ENCODE data around the gene TRIM31. TPM values are rescaled to one million over a fixed set of nuclear protein-coding genes. Genes with fewer than 3 reads are reported as not detected.

Gene TRIM31
- polyA plus RNA-seq (2011; rRNA removed), result 2.9 and 4.0 TPM in 2 replicates
- polyA plus RNA-seq (2012; cell fraction: cytosol; rRNA removed), result 0.74 and 0.76 TPM in 2 replicates
- 1.1 and 1.6 TPM in 2 replicates for polyA plus RNA-seq (2012; cell fraction: nucleus; rRNA removed)
- polyA plus RNA-seq (2017; fragmentation: RNase III; extraction: RNeasy Plus Mini Kit Qiagen cat#74134 plus additional on column Dnase treatment), result 3.1 to 3.3 TPM (median 3.2 TPM) in 3 replicates
- 0.73 and 2.1 TPM in 2 replicates for polyA minus RNA-seq (2011; rRNA and poly(A)+ RNA removed)

GRCh38 chr6:30113003-30113759, at the start of gene TRIM31:
TSS of gene TRIM31 (minus strand) at chr6:30113090. CDS start at chr6:30112805, 285 bp downstream.
- 37% methylated on average over 3 of the region's 3 CpGs for WGBS (ENCODE audit: missing lambda C conversion rate)
- Histone ChIP-seq H3K4me3 (peak within 1 kb of the TSS; percentile 17; the same call in 2 of the 3 replicates), H3K4me1 (peaks cover 29% of the 10 kb centered on the region), H3K4me2 (peak within 1 kb of the TSS; percentile 79), H3K9me3 (no peaks in the 10 kb centered on the region), H3K27ac (peak within 1 kb of the TSS; percentile 58 to 73)
- peak; percentile 54 to 85; a peak in 5 of 6 replicates for ATAC-seq
- no peak for FAIRE-seq
- ChIA-PET POLR2A (no interaction called here), CTCF (interaction anchor here (3.6 to 16.7 kb wide), 2 partner anchors 10 to 17 kb away, joined by 21 to 353 read pairs; partner anchors contain the start of gene TRIM40)
- DNase-seq (ENCODE audit: low read depth in 1 of 2, low spot score in 1 of 2), result peak in 1 of 2 experiments; percentile 37
- TF ChIP-seq ZNF302 (CRISPR knock-in tag; IDR thresholded peaks at IDR 0.05) (no peak), CEBPB (IDR thresholded peaks at IDR 0.05) (0 out of 4 replicates have a peak, but pooled peaks of 1 of the 2 experiments have one; percentile 29)

- POLR2A ChIA-PET, result no interaction called here
- DNase-seq (ENCODE audit: low read depth in 1 of 2, low spot score in 1 of 2), result no peak
- TF ChIP-seq ZC3H11A (IDR thresholded peaks at IDR 0.05), result peak; percentile 66
- no peak for TF ChIP-seq PHF8 (IDR thresholded peaks at IDR 0.05; ENCODE audit: borderline replicate concordance, low read depth)
- WGBS (ENCODE audit: missing lambda C conversion rate), result 55% methylated on average over 12 of the region's 12 CpGs
- Histone ChIP-seq H3K9me3 (no peaks in the 10 kb centered on the region), H3K27ac (peak overlapping the region in 1 of 2 experiments; percentile 52; a peak in 1 of 6 replicates), H3K4me1 (0 out of 3 replicates have a peak, but pooled peaks cover 3% of the 10 kb centered on the region), H3K4me3 (peak overlapping the region; percentile 33), H3K4me2 (peak overlapping the region; percentile 70)
- CTCF ChIA-PET, result interaction anchor here (0.6 kb wide), 1 partner anchor 11 kb away, joined by 3 read pairs; no protein-coding TSS in a partner anchor
- no peak for ATAC-seq
- FAIRE-seq, result no peak
Measured at GRCh38 chr6:30162265-30163089, 49.6 kb upstream of the TRIM31 start.

GRCh38 chr6:30160785-30161531, 48.1 kb upstream of the TRIM31 start, which contains the start of gene TRIM10:
TSS of gene TRIM10 (minus strand) at chr6:30161211. CDS start at chr6:30160858, 353 bp downstream.
- FAIRE-seq (no peak), DNase-seq (ENCODE audit: low read depth in 1 of 2, low spot score in 1 of 2) (no peak), ATAC-seq (no peak)
- H3K27ac ChIP-seq, result no peak within 1 kb of the TSS
- H3K4me2 ChIP-seq, result no peak within 1 kb of the TSS
- TF ChIP-seq EP300 (IDR thresholded peaks at IDR 0.05) (no peak), MYC (IDR thresholded peaks at IDR 0.05; ENCODE audit: borderline replicate concordance, low read length) (no peak), JUN (IDR thresholded peaks at IDR 0.05) (no peak), PHF8 (IDR thresholded peaks at IDR 0.05; ENCODE audit: borderline replicate concordance, low read depth) (no peak), POLR2A (IDR thresholded peaks at IDR 0.05; ENCODE audit: low read length) (no peak), SREBF2 (IDR thresholded peaks at IDR 0.05) (no peak), FOSL2 (IDR thresholded peaks at IDR 0.05) (no peak), FOSL2 (CRISPR knock-in tag; IDR thresholded peaks at IDR 0.05) (no peak), RAD21 (conservative IDR thresholded peaks at IDR 0.05 in 1 of 2, IDR thresholded peaks at IDR 0.05 in 1 of 2) (no peak), KDM1A (IDR thresholded peaks at IDR 0.05; ENCODE audit: low read depth) (no peak), CEBPB (IDR thresholded peaks at IDR 0.05) (no peak)
- no peaks in the 10 kb centered on the region for H3K9me3 ChIP-seq
- CTCF ChIA-PET, result interaction anchor here (0.9 kb wide), 1 partner anchor 16 kb away, joined by 4 read pairs; no protein-coding TSS in a partner anchor
- WGBS (ENCODE audit: missing lambda C conversion rate), result 71% methylated on average over 4 of the region's 4 CpGs
- POLR2A ChIA-PET, result no interaction called here
- H3K4me3 ChIP-seq, result no peak within 1 kb of the TSS
- peaks cover 13% of the 10 kb centered on the region for H3K4me1 ChIP-seq

GRCh38 chr6:30160008-30160784, 47.3 kb upstream of the TRIM31 start:
- CTCF ChIA-PET, result no interaction called here
- DNase-seq (ENCODE audit: low read depth in 1 of 2, low spot score in 1 of 2) (no peak), ATAC-seq (no peak), FAIRE-seq (no peak)
- Histone ChIP-seq H3K9me3 (no peaks in the 10 kb centered on the region), H3K27ac (no peak overlapping the region), H3K4me1 (peaks cover 21% of the 10 kb centered on the region), H3K4me2 (no peak overlapping the region), H3K4me3 (no peak overlapping the region)
- 76% methylated on average over 10 of the region's 17 CpGs for WGBS (ENCODE audit: missing lambda C conversion rate)
- TF ChIP-seq POLR2A (IDR thresholded peaks at IDR 0.05; ENCODE audit: low read length) (no peak), RNF2 (IDR thresholded peaks at IDR 0.05; ENCODE audit: borderline replicate concordance, low read depth) (no peak), SREBF2 (IDR thresholded peaks at IDR 0.05) (no peak), HOXA7 (CRISPR knock-in tag; IDR thresholded peaks at IDR 0.05) (no peak)
- POLR2A ChIA-PET, result no interaction called here
